Measurements from ENCODE around the gene ZFYVE16. TPM values are rescaled to one million over a fixed set of nuclear protein-coding genes. Genes with fewer than 3 reads are reported as not detected.
"Not testable (repeated sequence)": the region's sequence is repeated elsewhere in the genome, so short reads cannot be mapped to it uniquely, and the experiment has no call there.

Gene ZFYVE16
- total RNA-seq, 2 experiments from 2014 or later = 12.0 to 12.1 TPM

DNA sequence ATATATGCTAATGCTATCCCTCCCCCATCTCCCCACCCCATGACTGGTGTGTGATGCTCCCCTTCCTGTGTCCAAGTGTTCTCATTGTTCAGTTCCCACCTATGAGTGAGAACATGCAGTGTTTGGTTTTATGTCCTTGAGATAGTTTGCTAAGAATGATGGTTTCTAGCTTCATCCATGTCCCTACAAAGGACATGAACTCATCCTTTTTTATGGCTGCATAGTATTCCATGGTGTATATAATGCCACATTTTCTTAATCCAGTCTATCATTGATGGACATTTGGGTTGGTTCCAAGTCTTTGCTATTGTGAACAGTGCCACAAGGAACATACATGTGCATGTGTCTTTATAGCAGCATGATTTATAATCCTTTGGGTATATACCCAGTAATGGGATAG is 16.6 kb upstream of the ZFYVE16 start:
- H3K36me3 Mint-ChIP-seq; DNase-seq; H3K4me1 Mint-ChIP-seq; H3K4me3 Mint-ChIP-seq; CTCF ChIA-PET; ATAC-seq; H3K27ac Mint-ChIP-seq; H3K9me3 Mint-ChIP-seq (ENCODE audit: low read depth): not testable (repeated sequence)
- H3K27me3 Mint-ChIP-seq = peaks cover 44% of the 10 kb centered on the region

DNA sequence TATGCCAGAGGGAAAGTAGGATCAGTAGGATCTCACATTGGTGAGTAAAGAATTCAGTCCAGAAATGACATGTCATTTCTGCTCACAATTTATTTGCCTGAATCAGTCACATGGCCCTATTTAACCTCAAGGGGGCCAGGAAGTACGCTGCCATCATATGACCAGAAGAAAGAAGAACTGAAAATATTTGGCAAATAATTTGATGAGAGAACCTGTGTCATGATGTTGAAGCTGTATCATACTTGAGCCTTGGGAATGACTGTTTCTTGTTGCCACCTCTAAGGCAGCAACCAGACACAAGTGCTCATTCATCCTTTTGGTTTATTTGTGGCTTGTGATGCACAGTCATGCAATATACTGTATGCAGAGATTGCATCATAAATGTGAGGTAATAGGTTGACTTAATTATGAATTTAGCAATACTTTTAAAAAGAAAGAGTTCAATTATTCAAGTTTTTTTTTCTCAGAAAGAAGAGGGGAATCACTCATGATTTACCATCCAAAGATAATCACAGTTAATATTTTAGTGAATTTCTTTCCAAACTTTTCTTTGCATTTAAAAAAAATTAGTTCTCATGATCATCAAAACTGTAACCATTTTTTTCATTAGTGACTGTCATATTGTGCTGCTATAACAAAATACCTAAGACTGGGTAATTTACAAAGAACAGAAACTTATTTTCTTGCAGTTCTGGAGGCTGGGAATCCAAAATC is 8.2 kb upstream of the ZFYVE16 start:
- CTCF ChIA-PET = no interaction called here
- ATAC-seq = no peak
- Mint-ChIP-seq H3K9me3 (ENCODE audit: low read depth) (no peaks in the 10 kb centered on the region), H3K27me3 (peaks cover 14% of the 10 kb centered on the region), H3K4me1 (peaks cover 4% of the 10 kb centered on the region), H3K4me3 (no peak overlapping the region), H3K36me3 (no peaks in the 10 kb centered on the region), H3K27ac (no peak overlapping the region)
- no peak for DNase-seq

DNA sequence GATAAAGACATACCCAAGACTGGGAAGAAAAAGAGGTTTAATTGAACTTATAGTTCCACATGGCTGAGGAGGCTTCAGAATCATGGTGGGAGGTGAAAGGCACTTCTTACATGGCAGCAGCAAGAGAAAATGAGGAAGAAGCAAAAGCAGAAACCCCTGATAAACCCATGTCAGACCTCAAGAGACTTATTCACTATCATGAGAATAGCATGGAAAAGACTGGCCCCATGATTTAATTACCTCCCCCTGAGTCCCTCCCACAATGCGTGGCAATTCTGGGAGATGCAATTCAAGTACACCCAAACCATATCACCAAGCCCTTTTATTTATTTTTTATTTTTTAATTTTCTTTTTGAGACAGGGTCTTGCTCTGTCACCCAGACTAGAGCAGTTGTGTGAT is 7.5 kb upstream of the ZFYVE16 start:
- CTCF ChIA-PET; H3K4me1 Mint-ChIP-seq; H3K36me3 Mint-ChIP-seq; H3K27ac Mint-ChIP-seq; H3K9me3 Mint-ChIP-seq (ENCODE audit: low read depth); DNase-seq; H3K4me3 Mint-ChIP-seq; ATAC-seq: not testable (repeated sequence)
- H3K27me3 Mint-ChIP-seq = peaks cover 10% of the 10 kb centered on the region

DNA sequence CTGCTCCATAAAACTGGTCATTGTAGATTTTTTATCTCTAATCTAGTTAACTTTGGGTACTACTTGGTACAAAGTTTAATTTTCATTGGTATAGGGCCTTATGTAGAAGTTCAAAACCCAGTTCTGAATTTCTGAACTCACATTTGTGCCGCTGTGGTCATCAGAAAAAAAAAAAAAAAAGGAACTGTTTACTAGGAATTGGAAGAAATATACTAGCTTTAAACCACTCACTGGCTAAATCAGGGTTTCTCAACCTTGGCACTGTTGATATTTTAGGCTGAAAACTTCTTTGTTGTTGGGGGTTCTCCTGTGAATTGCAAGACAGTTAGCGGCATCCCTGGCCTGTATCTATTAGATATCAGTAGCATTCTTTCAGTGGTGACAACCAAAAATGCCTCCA is 4.1 kb upstream of the ZFYVE16 start:
- no peak for ATAC-seq
- Mint-ChIP-seq H3K27ac (no peak overlapping the region), H3K4me1 (peaks cover 10% of the 10 kb centered on the region), H3K9me3 (ENCODE audit: low read depth) (no peaks in the 10 kb centered on the region), H3K36me3 (peaks cover 2% of the 10 kb centered on the region), H3K27me3 (peaks cover 6% of the 10 kb centered on the region), H3K4me3 (no peak overlapping the region)
- DNase-seq = no peak
- CTCF ChIA-PET = no interaction called here

DNA sequence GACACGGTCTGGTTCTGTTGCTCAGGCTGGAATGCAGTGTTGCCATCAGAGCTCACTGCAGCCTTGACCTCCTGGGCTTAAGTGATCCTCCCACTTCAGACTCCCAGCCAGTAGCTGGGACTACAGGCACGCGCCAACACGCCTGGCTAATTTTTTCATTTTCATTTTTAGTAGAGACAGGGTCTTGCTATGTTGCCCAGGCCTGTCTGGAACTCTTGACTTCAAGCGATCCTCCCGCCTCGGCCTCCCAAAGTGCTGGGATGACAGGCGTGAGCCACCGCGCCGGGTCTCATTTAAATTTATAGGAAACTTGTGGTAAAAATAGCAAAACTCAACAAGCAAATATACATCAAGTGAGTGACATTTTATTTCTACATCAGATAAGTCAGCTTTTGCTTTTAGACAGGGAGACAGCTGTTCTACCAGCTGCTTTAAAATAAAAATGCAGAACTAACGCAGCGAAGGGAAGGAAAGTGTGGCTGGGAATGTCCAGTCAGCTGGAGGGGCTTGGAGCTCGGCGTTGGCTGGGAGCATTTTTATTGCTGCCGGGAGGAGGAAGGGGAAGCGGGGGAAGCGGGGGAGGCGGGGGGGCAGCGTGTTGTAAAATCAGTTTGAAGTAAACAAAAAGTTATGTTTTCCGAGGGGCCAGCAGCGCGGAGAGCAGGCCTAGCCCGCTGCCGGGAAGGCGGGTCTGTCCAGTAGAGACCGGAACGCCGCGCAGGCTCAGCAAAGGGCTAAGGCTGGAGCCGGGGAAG is 707 bp upstream of the ZFYVE16 start:
- Mint-ChIP-seq H3K9me3 (ENCODE audit: low read depth) (no peaks in the 10 kb centered on the region), H3K27me3 (peaks cover under 1% of the 10 kb centered on the region), H3K4me1 (peaks cover 14% of the 10 kb centered on the region), H3K36me3 (peaks cover 4% of the 10 kb centered on the region), H3K4me3 (peak overlapping the region; percentile 89), H3K27ac (peak overlapping the region; percentile 98)
- DNase-seq (no peak), ATAC-seq (no peak)
- CTCF ChIA-PET = no interaction called here

DNA sequence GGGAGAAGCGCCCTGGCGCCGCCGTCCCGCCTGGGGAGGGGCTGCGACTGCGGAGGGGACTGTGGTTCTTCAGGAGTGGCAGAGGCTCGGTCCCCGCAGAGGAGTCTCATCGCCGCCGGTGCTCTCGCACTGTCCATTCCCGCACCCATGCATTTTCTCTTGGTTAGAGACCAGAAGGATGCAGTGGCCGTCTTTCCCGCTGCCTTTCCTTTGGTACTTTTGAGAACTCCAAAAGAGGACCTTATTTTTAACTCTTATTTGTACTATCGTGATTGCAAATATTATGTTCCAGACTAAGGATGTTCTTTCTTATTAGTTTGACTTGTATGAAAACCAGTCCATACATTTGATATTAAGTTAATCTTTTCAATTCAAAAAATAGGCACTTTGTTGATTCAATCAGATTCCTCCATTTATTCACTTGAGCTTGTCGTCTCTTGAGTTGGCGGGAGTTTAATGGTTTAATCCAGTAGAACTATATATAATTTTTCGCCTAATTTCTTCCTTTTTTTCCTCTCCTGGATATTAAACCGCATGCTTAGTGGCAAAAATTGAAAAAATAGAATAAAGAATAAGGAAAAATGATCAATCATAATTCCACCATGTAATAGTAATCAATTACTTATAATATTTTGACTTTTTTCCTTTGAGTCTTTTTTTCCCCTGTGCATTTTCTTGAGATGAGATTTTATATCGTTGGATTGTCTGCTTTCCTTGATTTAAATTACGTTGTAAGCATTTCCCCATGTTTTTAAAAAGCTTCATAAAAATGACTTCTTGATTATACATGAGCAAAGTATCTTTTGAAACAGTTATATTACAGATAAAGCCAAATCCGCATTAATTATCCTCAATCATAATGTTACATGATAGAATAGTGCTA is 861 bp downstream of the ZFYVE16 start:
- peaks cover 6% of the 10 kb centered on the region for H3K36me3 Mint-ChIP-seq

DNA sequence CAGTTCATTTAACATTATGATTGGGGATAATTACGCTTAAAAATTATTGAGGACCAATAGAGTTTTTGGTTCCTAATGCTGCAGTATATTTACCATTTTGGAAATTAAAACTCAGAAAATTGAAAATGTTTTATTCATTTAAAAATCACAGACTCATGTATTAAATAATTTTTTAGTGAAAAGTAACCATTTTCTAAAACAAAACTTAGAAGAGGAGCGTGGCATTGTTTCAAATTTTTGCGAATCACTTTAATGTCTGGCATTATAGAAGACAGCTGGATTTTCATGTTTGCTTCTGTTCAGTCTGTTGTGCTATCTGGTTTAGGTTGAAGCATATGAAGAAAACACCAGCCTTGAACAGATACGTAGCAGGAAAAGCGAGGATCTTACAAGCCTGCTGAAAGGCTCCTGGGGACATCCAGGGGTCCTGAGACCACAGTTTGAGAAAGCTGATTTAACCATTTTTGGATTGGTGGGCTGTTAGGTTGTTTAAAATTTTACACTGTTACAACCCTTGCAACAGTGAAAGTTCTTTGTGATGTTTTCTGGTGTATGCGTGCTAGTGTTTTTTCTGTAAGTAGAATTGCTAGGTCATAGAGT is 1.6 kb downstream of the ZFYVE16 start:
- peaks cover 7% of the 10 kb centered on the region for H3K36me3 Mint-ChIP-seq
- H3K4me1 Mint-ChIP-seq = peaks cover 14% of the 10 kb centered on the region
- DNase-seq (no peak), ATAC-seq (no peak)
- no peak overlapping the region for H3K27ac Mint-ChIP-seq
- H3K4me3 Mint-ChIP-seq = no peak overlapping the region
- no peaks in the 10 kb centered on the region for H3K9me3 Mint-ChIP-seq (ENCODE audit: low read depth)
- no peaks in the 10 kb centered on the region for H3K27me3 Mint-ChIP-seq
- CTCF ChIA-PET = no interaction called here

More for the DNA sequence above, 861 bp downstream of the ZFYVE16 start:
- H3K4me1 Mint-ChIP-seq = peaks cover 14% of the 10 kb centered on the region
- ATAC-seq (no peak), DNase-seq (peak; percentile 59)
- H3K27me3 Mint-ChIP-seq = no peaks in the 10 kb centered on the region
- peak overlapping the region; percentile 67 for H3K27ac Mint-ChIP-seq
- peak overlapping the region; percentile 89 for H3K4me3 Mint-ChIP-seq
- no peaks in the 10 kb centered on the region for H3K9me3 Mint-ChIP-seq (ENCODE audit: low read depth)
- CTCF ChIA-PET = no interaction called here

DNA sequence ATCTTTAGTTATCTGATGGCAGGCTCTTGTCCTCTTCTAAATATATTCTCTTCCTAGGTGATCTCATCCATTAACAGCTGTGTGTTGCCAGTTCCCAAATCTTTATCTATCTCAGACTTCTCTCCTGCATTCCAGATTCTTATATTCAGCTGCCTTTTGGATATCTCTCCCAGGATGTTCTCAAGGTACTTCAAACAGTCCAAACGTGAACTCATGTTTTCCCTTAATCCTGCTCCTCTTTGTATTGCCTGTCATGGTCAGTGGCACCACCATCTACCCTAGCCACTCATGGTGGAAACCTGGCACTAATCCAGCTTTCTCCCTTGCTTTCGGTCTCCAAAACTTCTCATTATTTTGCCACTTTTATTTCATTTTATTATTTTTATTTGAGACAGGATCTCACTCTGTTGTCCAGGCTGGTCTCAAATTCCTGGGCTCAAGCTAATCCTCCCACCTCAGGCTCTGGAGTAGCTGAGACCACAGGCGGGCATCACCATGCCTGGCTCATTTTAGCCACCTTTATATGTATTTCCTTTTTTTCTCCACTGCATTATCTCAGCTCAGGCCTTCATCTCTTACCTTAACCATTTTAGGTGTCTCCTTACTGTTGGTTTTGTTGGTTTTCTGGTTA is 3.8 kb downstream of the ZFYVE16 start:
- ATAC-seq (no peak), DNase-seq (no peak)
- Mint-ChIP-seq H3K4me1 (peaks cover 13% of the 10 kb centered on the region), H3K27ac (no peak overlapping the region), H3K36me3 (peaks cover 12% of the 10 kb centered on the region), H3K27me3 (no peaks in the 10 kb centered on the region), H3K9me3 (ENCODE audit: low read depth) (no peaks in the 10 kb centered on the region), H3K4me3 (no peak overlapping the region)
- CTCF ChIA-PET = interaction anchor here (1.1 kb wide), 1 partner anchor 30 kb away, joined by 4 read pairs; no protein-coding TSS in a partner anchor

DNA sequence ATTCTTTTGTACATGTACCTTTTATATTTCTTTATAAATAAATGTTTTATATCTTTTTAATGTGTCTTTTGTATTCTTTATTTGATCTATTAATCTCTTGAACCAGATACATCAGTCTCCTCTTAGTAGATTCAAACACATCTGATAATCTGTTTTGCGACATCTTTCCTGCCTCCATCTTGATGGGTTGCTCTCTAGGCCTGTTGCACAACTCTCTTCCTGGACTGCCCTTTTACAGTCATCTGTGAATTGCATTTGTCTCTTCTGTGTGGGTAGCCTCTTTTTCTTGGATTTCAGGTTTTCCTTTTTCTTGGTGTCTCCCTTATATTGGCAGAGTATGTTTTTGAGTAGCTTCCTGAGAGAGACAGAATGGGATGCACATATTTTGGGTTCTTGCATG is 6.2 kb downstream of the ZFYVE16 start:
- H3K4me1 Mint-ChIP-seq = peaks cover 6% of the 10 kb centered on the region

DNA sequence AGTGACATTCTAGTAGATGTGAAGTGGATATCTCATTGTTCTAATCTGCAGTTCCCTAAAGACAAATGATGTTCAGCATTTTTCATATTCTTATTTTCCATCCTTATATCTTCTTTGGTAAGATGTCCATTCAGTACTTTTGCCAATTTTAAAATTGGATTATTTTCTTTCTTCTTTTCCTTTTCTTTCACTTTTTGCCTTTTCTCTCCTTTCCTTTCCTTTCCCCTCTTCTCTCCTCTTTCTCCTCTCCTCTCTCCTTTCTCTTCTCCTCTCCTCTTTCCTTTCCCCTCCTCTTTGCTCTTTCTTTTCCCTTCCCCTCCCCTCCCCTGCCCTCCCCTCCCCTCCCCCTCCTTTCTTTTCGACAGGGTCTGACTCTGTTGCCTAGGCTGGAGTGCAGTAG is 10.1 kb downstream of the ZFYVE16 start:
- Mint-ChIP-seq H3K4me1 (no peaks in the 10 kb centered on the region), H3K4me3 (no peak overlapping the region), H3K27ac (no peak overlapping the region), H3K27me3 (no peaks in the 10 kb centered on the region), H3K36me3 (peaks cover 14% of the 10 kb centered on the region), H3K9me3 (ENCODE audit: low read depth) (no peaks in the 10 kb centered on the region)
- CTCF ChIA-PET = no interaction called here
- no peak for DNase-seq
- ATAC-seq = no peak

More for the DNA sequence above, 6.2 kb downstream of the ZFYVE16 start:
- Mint-ChIP-seq H3K9me3 (ENCODE audit: low read depth) (no peaks in the 10 kb centered on the region), H3K4me3 (no peak overlapping the region), H3K27me3 (no peaks in the 10 kb centered on the region), H3K27ac (no peak overlapping the region), H3K36me3 (peaks cover 11% of the 10 kb centered on the region)
- no peak for DNase-seq
- CTCF ChIA-PET = no interaction called here
- no peak for ATAC-seq

DNA sequence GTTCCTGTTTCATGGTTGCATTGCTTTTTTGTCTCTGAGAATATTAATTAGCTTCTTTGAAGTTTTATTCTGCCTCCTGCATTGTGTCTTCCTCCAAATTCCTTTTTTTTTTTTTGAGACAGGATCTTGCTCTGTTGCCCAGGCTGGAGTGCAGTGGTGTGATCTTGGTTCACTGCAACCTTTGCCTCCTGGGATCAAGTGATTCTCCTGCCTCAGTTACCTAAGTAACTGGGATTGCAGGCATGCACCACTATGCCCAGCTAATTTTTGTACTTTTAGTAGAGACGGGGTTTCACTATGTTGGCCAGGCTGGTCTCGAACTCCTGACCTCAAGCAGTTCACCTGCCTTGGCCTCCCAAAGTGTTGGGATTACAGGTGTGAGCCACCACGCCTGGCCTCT is 16.5 kb downstream of the ZFYVE16 start:
- DNase-seq; CTCF ChIA-PET; H3K4me1 Mint-ChIP-seq; H3K27ac Mint-ChIP-seq; H3K4me3 Mint-ChIP-seq; H3K9me3 Mint-ChIP-seq (ENCODE audit: low read depth); H3K27me3 Mint-ChIP-seq; ATAC-seq: not testable (repeated sequence)
- H3K36me3 Mint-ChIP-seq = peaks cover 23% of the 10 kb centered on the region

DNA sequence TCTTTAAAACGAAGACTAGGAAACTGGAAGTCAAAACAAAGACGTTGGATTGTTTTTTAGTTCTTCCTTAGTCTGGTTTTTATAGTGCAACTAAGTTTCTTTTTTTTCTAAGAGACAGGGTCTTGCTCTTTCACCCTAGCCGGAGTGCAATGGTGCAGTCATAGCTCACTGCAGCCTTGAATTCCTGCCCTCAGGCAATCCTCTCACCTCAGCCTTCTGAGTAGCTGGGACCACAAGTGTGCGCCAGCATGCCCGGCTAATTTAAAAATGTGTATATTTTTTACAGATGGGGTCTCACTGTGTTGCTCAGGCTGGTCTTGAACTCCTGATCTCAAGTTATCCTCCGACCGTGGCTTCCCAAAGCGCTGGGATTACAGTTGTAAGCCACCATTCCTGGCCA is 27.6 kb downstream of the ZFYVE16 start:
- CTCF ChIA-PET = no interaction called here
- Mint-ChIP-seq H3K27ac (no peak overlapping the region), H3K9me3 (ENCODE audit: low read depth) (no peaks in the 10 kb centered on the region), H3K27me3 (no peaks in the 10 kb centered on the region), H3K4me3 (no peak overlapping the region), H3K36me3 (peaks cover 18% of the 10 kb centered on the region), H3K4me1 (no peaks in the 10 kb centered on the region)
- ATAC-seq = no peak
- DNase-seq = no peak

DNA sequence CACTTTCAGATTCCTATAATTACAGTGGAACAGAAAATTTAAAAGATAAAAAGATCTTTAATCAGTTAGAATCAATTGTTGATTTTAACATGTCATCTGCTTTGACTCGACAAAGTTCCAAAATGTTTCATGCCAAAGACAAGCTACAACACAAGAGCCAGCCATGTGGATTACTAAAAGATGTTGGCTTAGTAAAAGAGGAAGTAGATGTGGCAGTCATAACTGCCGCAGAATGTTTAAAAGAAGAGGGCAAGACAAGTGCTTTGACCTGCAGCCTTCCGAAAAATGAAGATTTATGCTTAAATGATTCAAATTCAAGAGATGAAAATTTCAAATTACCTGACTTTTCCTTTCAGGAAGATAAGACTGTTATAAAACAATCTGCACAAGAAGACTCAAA is 29.5 kb downstream of the ZFYVE16 start:
- CTCF ChIA-PET = no interaction called here
- H3K9me3 Mint-ChIP-seq (ENCODE audit: low read depth) = no peaks in the 10 kb centered on the region
- DNase-seq (no peak), ATAC-seq (no peak)
- no peak overlapping the region for H3K27ac Mint-ChIP-seq
- peaks cover 20% of the 10 kb centered on the region for H3K36me3 Mint-ChIP-seq
- H3K4me3 Mint-ChIP-seq = no peak overlapping the region
- no peaks in the 10 kb centered on the region for H3K27me3 Mint-ChIP-seq
- no peaks in the 10 kb centered on the region for H3K4me1 Mint-ChIP-seq

All from activated CD8-positive, alpha-beta memory T cell treated with anti-CD3 and anti-CD28 coated beads, Interleukin-2, amount 10 ng/mL, durations not matched to agents 7 days and 5 days (primary cell).